NCI-H1694 (cell line): ENCODE measurements around the gene ERLEC1.
"Not testable (repeated sequence)": the region's sequence is repeated elsewhere in the genome, so short reads cannot be mapped to it uniquely, and the experiment has no call there.

Source experiments
- DNase-seq: peaks from one replicate; lab custom pipeline; 2025; lab: John Stamatoyannopoulos, UW

ERLEC1 gene

GRCh38 chr2:53784436-53784835 lies 2.4 kb upstream of the ERLEC1 start:
- no peak for DNase-seq

- no peak for DNase-seq
Observed at GRCh38 chr2:53785366-53785765, 1.5 kb upstream of the ERLEC1 start.

GRCh38 chr2:53786352-53786704 lies 516 bp upstream of the ERLEC1 start:
- DNase-seq = no peak

- DNase-seq = no peak
Observed at GRCh38 chr2:53787614-53788289, 908 bp downstream of the ERLEC1 start.

GRCh38 chr2:53793261-53793660 lies 6.4 kb downstream of the ERLEC1 start:
- no peak for DNase-seq

- no peak for DNase-seq
Observed at GRCh38 chr2:53793821-53794220, 7.0 kb downstream of the ERLEC1 start.

- no peak for DNase-seq
Observed at GRCh38 chr2:53801547-53801946, 14.7 kb downstream of the ERLEC1 start.

GRCh38 chr2:53802617-53803151 lies 15.8 kb downstream of the ERLEC1 start:
- no peak for DNase-seq

- no peak for DNase-seq
Observed at GRCh38 chr2:53811601-53812000, 24.8 kb downstream of the ERLEC1 start.

- no peak for DNase-seq
Observed at GRCh38 chr2:53813151-53813550, 26.3 kb downstream of the ERLEC1 start.

- no peak for DNase-seq
Observed at GRCh38 chr2:53818854-53819435, 32.1 kb downstream of the ERLEC1 start.

GRCh38 chr2:53819634-53820033 lies 32.8 kb downstream of the ERLEC1 start:
- no peak for DNase-seq

- DNase-seq = no peak
Observed at GRCh38 chr2:53820048-53820447, 33.2 kb downstream of the ERLEC1 start.

- DNase-seq = no peak
Observed at GRCh38 chr2:53820711-53821110, 33.9 kb downstream of the ERLEC1 start.

- no peak for DNase-seq
Observed at GRCh38 chr2:53821810-53822209, 35.0 kb downstream of the ERLEC1 start.

GRCh38 chr2:53823639-53824038 lies 36.8 kb downstream of the ERLEC1 start:
- DNase-seq = not testable (repeated sequence)

- DNase-seq = no peak
Observed at GRCh38 chr2:53826030-53826410, 39.2 kb downstream of the ERLEC1 start.

- no peak for DNase-seq
Observed at GRCh38 chr2:53826587-53827397, 39.9 kb downstream of the ERLEC1 start.

- no peak for DNase-seq
Observed at GRCh38 chr2:53827398-53828175, 40.7 kb downstream of the ERLEC1 start.

- DNase-seq = no peak
Observed at GRCh38 chr2:53828331-53828730, 41.5 kb downstream of the ERLEC1 start.

GRCh38 chr2:53829273-53829979 lies 42.6 kb downstream of the ERLEC1 start:
- no peak for DNase-seq

- DNase-seq = not testable (repeated sequence)
Observed at GRCh38 chr2:53829980-53830290, 43.1 kb downstream of the ERLEC1 start.
